GM12873 (cell line): Measurements from ENCODE around the gene DEFB119.

Source experiments
- TF ChIP-seq, protein P1 (sequence below): IDR thresholded peaks from 2 replicates; pipeline ENCODE4 v1.5.1; 2012; ENCODE audit warnings: low read depth, mild to moderate bottlenecking, moderate library complexity, low read length, control low read depth; ENCODE audit not compliant: insufficient read depth; ENCODE audit errors: missing control alignments

The DEFB119 gene

DNA sequence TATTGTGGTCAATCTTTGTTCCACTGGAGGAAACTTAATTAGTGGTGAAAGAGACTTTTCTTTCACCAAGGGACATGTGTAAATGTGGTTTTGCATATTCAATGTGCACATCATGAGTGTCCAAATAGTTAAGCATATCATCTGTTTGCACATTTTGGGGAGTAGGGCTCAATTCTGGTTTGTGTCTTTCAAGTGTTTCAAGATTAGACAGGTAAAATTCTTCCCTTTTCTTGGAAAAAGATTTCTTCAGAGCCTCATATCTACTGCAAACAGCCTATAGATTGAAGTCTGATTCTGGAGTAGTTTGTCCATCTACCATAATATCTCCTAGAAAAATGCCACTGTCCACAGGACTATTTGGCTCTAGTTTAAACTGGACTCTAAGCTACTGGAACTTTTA, 48.9 kb downstream of the DEFB119 start:
- TF ChIP-seq, protein P1, sequence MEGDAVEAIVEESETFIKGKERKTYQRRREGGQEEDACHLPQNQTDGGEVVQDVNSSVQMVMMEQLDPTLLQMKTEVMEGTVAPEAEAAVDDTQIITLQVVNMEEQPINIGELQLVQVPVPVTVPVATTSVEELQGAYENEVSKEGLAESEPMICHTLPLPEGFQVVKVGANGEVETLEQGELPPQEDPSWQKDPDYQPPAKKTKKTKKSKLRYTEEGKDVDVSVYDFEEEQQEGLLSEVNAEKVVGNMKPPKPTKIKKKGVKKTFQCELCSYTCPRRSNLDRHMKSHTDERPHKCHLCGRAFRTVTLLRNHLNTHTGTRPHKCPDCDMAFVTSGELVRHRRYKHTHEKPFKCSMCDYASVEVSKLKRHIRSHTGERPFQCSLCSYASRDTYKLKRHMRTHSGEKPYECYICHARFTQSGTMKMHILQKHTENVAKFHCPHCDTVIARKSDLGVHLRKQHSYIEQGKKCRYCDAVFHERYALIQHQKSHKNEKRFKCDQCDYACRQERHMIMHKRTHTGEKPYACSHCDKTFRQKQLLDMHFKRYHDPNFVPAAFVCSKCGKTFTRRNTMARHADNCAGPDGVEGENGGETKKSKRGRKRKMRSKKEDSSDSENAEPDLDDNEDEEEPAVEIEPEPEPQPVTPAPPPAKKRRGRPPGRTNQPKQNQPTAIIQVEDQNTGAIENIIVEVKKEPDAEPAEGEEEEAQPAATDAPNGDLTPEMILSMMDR = no peak

GRCh38 chr20:31330893-31331292, 59.5 kb downstream of the DEFB119 start:
- TF ChIP-seq, protein P1 = no peak
